ENCODE data around the gene PNKP.

The PNKP gene

DNA sequence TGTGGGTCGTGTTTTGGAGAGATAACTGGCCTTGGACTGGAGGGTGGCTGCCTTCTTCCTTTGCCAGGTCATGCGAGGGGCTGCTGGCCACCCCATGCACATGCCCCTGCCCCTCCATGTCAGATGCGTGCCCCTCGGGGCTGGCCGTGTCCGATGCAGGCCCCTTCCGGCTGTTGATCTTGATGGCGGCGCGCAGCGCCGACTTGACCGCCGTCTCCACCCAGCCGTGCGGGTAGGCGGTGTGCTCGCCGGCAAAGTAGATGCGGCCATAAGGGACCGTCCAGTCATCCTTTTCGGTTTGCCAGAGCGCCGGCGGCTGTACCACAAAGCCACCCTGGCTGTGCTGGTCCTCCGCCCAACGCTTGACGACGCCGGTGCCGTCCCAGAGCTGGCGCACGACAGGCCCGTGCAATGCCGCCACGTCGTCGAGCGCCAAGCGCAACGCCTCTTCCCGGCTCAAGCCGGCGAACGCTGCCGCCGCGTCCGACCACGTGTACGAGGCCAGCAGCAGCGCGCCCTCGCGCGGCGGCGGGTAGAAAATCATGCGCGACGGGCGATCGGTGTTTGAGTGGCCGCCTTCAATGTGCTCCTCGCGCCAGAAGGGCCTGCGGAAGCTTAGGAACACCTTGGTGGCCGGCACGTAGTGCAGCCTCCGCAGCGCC is 22.4 kb upstream of the PNKP start:
- DNase-seq, result peak; percentile 84

DNA sequence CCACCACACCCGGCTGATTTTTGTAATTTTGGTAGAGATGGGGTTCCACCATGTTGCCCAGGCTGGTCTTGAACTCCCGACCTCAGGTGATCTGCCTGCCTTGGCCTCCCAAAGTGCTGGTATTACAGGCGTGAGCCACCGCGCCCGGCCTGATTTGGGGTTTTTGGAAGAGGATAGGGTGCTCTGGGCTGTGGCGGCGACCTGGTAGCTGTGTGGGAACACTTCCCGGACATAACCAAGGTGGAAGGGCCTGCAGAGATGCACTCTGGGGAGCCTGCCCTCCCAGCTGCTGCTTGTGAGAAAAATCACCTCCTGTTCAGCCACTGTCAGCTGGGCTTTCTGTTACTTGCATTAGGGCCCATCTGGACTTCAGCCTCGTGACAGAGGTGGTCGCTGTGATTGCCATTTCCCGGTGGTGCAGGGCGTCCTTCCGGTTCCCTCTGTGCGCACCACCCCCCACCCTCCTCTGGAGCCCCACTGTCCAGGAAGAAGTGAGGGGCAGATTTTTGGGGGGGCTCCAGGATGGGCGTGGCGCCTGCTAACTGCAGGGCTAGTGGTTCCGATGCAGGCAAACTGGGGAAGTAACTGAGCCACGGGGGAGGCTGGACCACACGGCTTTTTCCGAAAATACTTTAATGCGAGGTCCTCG is 21.8 kb upstream of the PNKP start:
- DNase-seq, result no peak

GRCh38 chr19:49888510-49888824 is 21.1 kb upstream of the PNKP start:
- no peak for DNase-seq

GRCh38 chr19:49887665-49888509 is 20.5 kb upstream of the PNKP start:
- DNase-seq, result no peak

- no peak for DNase-seq
These were observed 19.8 kb upstream of the PNKP start for GRCh38 chr19:49887037-49887664.

- no peak for DNase-seq
These were observed 17.4 kb upstream of the PNKP start for GRCh38 chr19:49884760-49885159.

DNA sequence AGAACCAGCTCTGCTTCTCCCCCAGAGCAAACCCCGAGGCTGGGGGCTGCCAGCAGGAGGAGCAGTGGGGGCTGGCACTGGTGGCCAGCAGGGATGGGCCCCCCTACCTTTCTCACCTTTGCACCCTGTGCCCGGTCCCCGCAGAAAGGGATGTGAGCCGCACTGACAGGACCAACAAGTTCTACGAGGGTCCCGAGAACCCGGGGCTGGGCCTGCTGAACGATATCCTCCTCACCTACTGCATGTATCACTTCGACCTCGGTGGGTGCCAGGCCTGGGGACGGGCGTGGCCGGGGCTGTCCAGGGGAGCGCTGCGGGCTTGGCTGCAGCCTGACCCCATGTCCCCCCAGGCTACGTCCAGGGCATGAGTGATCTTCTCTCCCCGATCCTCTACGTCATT is 16.7 kb upstream of the PNKP start:
- DNase-seq, result no peak

DNA sequence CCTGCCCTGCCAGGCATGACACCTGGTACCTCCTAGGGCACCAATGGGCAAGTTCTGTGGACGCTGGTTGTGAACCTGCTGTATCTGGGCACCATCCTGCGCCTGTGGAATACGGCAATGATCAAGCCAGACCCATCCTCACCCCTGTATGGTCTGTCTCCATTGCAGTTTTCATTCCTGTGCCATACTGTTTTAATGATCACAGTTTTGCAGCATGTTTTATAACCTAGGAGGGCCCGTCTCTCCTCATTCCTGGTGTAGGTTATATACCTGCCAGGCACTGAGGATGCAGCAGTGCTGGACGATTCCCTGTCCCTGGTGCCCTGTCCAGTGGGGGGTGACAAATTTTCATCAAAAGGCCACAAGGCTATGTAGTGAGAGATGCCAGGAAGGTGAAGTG is 15.7 kb upstream of the PNKP start:
- DNase-seq, result no peak

DNA sequence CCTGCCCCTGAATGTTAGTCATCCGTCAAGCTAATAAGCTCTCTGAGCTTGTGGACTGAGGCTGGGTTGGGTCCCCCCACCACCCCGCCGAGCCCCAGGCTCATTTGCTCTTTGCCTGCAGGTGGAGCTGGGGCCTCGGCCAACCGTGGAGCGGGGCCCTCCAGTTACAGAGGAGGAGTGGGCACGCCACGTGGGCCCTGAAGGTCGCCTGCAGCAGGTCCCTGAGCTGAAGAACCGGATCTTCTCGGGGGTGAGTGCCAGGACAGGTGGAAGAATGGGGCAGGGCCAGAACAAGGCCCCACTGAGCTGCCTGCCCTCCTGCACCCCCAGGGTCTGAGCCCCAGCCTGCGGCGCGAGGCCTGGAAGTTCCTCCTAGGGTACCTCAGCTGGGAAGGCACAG is 15.3 kb upstream of the PNKP start:
- DNase-seq, result no peak

DNA sequence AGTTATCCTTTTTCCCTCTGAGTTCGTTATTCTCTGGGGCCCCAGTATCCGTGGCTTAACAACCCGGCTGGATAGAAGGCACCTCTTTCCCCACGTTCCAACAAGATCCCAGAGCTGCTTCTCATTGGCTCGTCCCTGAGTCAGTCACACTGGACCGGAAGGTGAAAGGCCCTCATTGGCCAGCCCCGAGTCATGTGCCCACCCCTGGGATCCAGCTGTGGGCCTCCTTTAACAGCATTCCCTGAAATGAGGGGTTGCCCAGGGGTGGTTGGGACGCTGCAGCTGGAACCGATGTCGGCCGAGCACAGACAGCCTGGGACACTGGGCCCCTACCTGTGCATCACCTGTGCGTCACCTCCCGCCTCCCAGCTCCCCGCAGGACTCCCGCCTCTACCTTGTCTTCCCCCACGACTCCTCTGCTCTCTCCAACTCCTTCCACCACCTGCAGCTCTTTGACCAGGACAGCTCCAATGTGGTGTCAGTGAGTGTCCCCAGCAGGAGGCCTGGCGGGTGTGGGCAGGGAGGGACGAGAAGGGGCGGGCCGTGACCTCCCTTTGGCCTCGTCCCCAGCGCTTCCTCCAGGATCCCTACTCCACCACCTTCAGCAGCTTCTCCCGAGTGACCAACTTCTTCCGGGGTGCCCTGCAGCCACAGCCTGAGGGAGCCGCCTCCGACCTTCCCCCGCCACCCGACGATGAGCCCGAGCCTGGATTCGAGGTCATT is 14.5 kb upstream of the PNKP start:
- DNase-seq, result no peak

DNA sequence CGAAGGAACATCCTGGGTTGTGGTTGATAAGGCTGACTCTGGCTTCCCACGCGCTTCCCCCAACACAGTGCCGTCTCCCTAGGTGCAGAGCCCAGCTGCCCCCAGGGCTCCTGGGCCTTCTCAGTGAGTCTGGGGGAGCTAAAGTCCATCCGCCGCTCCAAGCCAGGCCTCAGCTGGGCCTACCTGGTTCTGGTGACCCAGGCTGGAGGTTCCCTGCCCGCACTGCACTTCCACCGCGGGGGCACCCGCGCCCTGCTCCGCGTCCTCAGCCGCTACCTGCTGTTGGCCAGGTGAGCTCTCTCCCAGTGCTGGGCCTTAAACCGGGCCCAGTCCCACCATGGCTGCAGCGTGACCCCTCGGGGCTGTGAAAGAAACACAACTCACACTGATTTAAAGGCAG is 13.8 kb upstream of the PNKP start:
- no peak for DNase-seq

- DNase-seq, result no peak
These were observed 12.9 kb upstream of the PNKP start for GRCh38 chr19:49880162-49880869.

DNA sequence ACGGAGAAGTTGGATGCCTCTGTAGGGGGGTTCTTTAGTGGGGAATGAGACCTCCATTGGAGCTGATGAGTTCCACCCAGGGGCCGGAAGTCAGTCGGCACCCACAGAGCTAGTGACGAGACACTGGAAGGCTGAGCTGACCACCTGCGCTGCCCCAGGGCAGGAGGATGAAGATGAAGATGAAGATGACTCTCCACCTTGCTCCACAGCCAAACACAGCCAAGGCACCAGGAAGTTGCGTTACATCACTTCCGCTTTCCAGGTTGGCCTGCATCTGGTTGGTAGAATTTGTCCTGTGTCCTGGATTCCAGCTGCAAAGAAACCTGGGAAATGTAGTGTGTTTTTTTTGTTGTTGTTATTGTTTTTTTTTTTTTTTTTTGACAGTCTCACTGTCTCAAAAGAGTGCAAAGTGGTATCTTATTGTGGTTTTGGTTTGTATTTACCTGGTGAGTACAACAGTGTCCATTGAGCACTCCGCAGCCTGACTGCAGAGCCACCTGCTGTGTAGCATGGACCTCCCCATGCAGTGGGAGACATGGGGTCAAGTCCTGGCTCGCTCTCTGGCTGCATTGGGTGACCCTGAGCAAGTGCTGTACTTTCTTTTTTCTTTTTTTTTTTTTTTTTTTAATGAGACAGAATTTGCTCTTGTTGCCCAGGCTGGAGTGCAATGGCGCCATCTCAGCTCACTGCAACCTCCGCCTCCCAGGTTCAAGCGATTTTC is 12.0 kb upstream of the PNKP start:
- DNase-seq, result no peak

- no peak for DNase-seq
These were observed 11.3 kb upstream of the PNKP start for GRCh38 chr19:49878744-49879070.

DNA sequence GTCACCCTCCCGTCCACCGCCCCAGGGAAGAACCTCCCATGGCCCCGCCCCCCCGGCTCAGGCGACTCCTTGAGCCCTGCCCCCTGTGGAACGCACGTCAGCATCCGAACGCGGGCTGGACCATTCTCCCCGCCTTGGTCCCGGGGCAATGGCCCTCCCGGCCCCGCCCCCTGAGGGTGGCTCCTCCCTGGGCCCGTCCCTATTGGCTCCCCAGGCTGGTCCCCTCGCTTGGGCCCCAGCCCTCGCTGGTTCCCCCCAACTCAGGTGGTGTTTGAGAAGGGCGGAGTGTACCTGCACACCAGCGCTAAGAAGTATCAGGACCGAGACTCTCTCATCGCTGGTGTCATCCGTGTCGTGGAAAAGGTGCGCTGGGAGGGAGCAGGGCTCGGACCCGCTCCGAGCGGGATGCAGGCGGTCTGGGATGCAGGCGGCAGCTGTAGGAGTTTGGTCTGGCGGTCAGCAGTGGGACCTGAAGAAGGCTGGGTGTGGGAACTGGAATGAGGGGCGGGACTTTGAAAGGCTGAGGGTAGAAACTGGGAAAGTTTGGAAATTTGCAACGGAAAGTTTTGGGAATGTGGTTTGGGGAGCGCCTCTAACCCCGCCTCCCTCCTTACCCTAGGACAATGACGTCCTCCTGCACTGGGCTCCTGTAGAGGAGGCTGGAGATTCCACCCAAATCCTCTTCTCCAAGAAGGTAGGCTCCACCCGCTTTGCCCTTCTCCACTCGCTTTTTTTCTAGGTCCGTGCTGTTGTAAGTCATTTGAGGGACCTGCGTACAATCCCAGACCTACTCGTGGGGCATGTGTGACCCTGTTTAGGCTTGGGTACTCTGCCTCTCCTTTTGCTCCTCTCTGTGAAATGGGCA is 10.7 kb upstream of the PNKP start:
- DNase-seq, result peak; percentile 99

DNA sequence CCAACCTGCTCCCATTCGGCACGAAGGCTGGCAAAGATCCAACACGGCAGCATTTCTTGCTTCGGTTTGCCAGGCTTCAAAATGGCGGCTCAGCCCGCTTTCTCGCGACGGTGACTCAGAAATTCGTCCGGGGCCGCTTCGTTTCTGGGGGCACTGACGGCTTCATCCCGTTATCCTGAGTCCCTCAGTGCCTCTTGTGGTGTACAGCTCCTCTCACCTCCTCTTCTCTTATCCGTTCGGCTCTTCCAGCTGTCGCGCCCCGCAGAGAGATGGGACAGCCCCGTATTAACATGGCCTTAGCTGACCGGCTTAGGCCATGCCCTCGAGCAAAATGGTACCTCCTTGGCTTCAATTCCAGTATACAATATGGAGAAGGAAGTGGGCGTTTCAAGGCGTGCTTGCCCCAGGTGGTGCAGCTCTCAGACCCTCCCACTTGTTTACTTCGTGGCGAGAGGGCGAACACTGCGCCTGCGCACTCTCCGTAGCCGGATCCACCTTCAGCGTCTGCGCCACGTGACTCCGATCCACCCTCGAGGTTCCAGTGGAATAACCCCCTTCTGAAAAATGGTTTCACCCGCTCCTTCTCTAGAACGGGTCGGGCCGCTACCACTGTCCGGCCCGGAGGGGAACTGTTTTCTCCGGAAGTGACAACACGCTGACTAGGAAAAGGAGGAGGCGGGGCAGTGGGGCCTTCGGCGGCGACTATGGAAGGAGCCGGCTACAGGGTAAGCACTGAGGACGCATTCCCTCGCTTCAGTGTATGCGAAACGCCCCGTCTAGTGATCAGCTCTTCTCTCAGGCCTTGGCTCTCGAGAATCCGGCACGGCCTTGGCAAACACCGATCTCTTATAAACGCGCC is 9.9 kb upstream of the PNKP start, which contains the start of the genes AKT1S1 and TBC1D17:
Gene AKT1S1, minus strand, starts transcription at position 336 of the 859 bp plus-strand sequence. CDS start 4,060 bp downstream, outside the sequence.
Gene TBC1D17, plus strand, starts transcription at position 683 of the 859 bp plus-strand sequence. Its CDS starts 22 bp downstream, at position 705.
- DNase-seq, result peak; percentile 100

- peak; percentile 99 for DNase-seq
These were observed 9.1 kb upstream of the PNKP start for GRCh38 chr19:49876422-49877019.

GRCh38 chr19:49875857-49876421 is 8.6 kb upstream of the PNKP start:
- DNase-seq, result peak; percentile 68

DNA sequence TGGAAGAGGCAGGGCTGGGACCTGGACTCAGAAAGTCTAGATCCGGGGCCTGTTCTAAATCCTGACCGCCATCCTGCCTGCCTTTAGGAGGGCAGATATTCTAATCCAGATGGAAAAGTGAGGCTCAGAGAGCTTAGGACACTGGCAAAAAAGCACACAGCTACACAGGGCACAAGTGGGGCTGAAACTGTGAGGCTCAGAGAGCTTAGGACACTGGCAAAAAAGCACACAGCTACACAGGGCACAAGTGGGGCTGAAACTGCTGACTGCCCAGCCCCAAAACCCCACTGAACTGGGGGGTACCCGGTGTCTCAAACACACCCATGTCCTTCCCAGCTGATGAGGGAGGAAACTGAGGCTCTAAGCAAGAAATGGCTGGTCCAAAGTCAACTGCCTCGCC is 7.8 kb upstream of the PNKP start:
- DNase-seq, result no peak
